Activated naive CD8-positive, alpha-beta T cell treated with anti-CD3 and anti-CD28 coated beads for 36 hours (primary cell): ENCODE data around the gene ZHX3. TPM values are rescaled to one million over a fixed set of nuclear protein-coding genes. Genes with fewer than 3 reads are reported as not detected.

Experiments used
- DNase-seq: peaks from one replicate; pipeline ENCODE4 v3.0.0; 2021
- H3K27ac Mint-ChIP-seq: one replicate; pipeline ENCODE4 v1.8.0; 2022; ENCODE audit warnings: mild to moderate bottlenecking, moderate library complexity, mixed read lengths
- H3K27me3 Mint-ChIP-seq: one replicate; pipeline ENCODE4 v1.8.0; 2022; ENCODE audit warnings: mild to moderate bottlenecking, mixed read lengths
- H3K36me3 Mint-ChIP-seq: one replicate; pipeline ENCODE4 v1.8.0; 2021; ENCODE audit warnings: mild to moderate bottlenecking, mixed read lengths
- H3K4me1 Mint-ChIP-seq: one replicate; pipeline ENCODE4 v1.8.0; 2021; ENCODE audit warnings: mixed read lengths
- H3K4me3 Mint-ChIP-seq: one replicate; pipeline ENCODE4 v1.8.0; 2022; ENCODE audit warnings: mild to moderate bottlenecking, moderate library complexity, mixed read lengths
- H3K9me3 Mint-ChIP-seq: one replicate; pipeline ENCODE4 v1.8.0; 2022; ENCODE audit warnings: mixed read lengths
- total RNA-seq, 2 experiments: library from RNA; stranded (reverse); gene quantifications; one replicate each; pipeline ENCODE4 v1.2.3, GENCODE V29; 2021

The ZHX3 gene
- total RNA-seq, 2 experiments from 2014 or later = 15.5 to 17.6 TPM

DNA sequence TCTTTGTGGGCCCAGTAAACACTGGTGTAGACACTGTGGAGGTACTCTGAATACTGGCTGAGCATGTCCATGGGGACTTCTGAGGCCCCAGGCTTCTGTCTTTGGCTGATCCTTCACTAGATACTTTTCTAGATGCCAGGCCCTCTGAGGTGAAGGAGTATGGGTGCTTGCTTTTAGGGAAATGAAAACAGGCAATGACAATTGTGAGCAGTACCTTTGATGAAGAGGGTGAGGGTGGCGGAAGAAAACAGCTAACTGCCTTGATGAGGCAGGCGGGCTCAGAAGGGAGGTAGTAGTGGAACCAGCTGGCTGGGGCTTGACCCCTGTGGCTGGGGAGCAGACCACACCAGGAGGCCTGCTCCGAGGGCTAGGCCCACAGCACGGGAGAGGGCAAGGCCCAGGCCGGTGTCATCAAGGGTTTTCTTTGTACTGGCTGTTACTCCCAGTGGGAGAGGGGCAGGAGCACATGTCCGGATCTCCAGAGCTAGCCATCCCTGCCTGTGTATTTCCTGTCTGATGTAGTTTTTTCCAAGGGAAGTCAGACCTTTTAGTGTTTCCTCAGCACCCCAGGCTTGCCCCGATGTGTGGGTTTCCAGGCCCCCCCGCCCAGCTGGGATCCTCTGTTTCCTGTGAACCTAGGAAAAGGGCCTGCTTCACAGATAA is 176.2 kb downstream of the ZHX3 start:
- peaks cover 64% of the 10 kb centered on the region for H3K36me3 Mint-ChIP-seq
- H3K27me3 Mint-ChIP-seq = no peaks in the 10 kb centered on the region
- no peaks in the 10 kb centered on the region for H3K9me3 Mint-ChIP-seq
- H3K4me1 Mint-ChIP-seq = peaks cover 69% of the 10 kb centered on the region
- peak overlapping the region; percentile 85 for H3K4me3 Mint-ChIP-seq
- H3K27ac Mint-ChIP-seq = peak overlapping the region; percentile 93
- no peak for DNase-seq

DNA sequence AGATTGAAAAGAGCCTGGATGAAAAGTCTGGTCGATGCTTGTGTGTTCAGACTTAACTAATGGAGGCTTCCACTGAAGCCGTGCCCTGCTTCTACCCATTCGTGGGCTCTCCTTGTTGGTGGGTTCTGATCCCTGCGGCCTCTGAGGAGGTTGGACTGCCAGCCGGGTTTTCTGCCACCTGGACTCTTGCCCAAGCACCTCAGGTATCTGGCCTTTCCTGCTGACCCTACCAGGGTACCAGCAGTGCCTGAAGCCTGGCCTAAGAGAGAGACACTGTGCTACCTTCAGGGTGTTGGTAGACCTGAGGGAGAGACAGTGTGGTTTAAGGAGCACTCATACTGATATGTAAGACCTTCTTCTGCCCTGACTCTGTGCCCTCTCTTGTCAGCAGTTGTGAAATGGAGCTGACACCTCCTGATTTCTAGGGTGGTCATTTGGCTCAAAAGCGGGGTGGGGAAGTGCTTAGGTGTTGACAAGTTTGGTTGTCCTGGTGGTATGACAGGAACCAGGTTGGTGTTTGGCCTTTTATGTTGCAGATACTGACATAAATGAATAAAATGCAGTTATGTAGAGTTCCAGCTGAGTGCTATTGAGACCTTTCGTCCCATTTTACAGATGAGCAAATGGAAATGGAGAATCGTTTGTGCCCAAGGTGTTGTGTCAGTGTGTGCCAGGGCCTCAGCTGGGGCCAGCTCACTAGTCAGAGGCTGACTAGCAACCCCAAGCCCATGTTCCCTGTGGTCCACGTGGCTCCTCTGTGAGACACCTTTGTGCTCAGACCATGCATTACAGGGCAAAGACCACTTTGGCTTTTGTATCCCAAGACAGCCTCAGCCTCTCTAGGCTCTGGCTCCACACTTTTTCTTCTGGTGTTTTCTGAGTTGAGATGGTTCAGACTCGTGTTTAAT is 177.1 kb downstream of the ZHX3 start:
- Mint-ChIP-seq H3K27me3 (no peaks in the 10 kb centered on the region), H3K27ac (peak overlapping the region; percentile 93), H3K9me3 (no peaks in the 10 kb centered on the region), H3K36me3 (peaks cover 60% of the 10 kb centered on the region), H3K4me1 (peaks cover 70% of the 10 kb centered on the region), H3K4me3 (peak overlapping the region; percentile 85)
- DNase-seq = no peak

DNA sequence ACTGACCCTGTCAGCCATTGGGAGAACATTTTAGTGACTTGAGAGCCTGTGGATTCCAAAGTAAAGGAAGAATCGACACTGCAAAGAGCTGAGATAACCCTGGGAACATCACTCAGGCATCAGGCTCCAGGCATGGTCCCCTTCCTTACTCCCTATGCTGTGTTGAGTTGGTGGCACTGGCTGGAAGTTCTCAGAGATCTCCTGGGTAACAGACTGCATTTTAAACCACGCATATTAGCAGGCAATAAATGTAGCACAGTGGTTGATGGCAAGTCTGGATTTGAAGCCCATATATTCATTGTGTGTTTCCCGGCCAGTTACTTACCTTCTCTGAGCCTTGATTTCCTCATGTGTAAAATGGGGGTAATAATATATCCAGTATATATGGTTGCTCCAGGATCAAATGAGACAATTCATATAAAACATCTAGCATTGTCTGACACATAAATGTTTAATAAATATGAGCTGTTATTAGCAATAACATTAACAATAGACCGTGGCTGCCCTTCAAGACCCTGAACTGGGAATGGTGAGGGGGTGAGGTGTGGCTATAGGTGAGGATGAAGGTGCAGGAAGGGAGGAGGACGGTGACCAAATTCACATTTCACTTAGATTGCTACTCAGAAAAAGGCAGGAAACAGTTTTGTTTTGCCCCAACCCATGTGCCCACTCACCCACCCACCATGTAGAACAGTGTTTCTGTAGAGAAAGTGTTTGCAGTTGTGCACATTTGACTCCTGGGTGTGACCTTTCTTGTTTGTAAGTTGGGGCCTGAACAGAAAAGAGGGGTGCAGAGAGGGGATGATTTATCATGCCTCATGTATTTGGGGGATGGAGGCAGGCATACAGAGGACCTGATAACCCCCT is 178.1 kb downstream of the ZHX3 start:
- peaks cover 70% of the 10 kb centered on the region for H3K4me1 Mint-ChIP-seq
- DNase-seq = no peak
- no peaks in the 10 kb centered on the region for H3K9me3 Mint-ChIP-seq
- H3K27ac Mint-ChIP-seq = peak overlapping the region; percentile 93
- H3K27me3 Mint-ChIP-seq = no peaks in the 10 kb centered on the region
- H3K36me3 Mint-ChIP-seq = peaks cover 51% of the 10 kb centered on the region
- peak overlapping the region; percentile 85 for H3K4me3 Mint-ChIP-seq

- Mint-ChIP-seq H3K27ac (peak overlapping the region; percentile 93), H3K4me3 (peak overlapping the region; percentile 85), H3K27me3 (no peaks in the 10 kb centered on the region), H3K4me1 (peaks cover 69% of the 10 kb centered on the region), H3K9me3 (no peaks in the 10 kb centered on the region), H3K36me3 (peaks cover 45% of the 10 kb centered on the region)
- DNase-seq = peak; percentile 48
Measured at GRCh38 chr20:41138475-41139226, 178.9 kb downstream of the ZHX3 start.

- Mint-ChIP-seq H3K27me3 (no peaks in the 10 kb centered on the region), H3K4me1 (peaks cover 64% of the 10 kb centered on the region), H3K4me3 (peak overlapping the region; percentile 85), H3K36me3 (peaks cover 40% of the 10 kb centered on the region), H3K27ac (peak overlapping the region; percentile 93), H3K9me3 (no peaks in the 10 kb centered on the region)
- peak; percentile 79 for DNase-seq
Measured at GRCh38 chr20:41137614-41138474, 179.7 kb downstream of the ZHX3 start.

DNA sequence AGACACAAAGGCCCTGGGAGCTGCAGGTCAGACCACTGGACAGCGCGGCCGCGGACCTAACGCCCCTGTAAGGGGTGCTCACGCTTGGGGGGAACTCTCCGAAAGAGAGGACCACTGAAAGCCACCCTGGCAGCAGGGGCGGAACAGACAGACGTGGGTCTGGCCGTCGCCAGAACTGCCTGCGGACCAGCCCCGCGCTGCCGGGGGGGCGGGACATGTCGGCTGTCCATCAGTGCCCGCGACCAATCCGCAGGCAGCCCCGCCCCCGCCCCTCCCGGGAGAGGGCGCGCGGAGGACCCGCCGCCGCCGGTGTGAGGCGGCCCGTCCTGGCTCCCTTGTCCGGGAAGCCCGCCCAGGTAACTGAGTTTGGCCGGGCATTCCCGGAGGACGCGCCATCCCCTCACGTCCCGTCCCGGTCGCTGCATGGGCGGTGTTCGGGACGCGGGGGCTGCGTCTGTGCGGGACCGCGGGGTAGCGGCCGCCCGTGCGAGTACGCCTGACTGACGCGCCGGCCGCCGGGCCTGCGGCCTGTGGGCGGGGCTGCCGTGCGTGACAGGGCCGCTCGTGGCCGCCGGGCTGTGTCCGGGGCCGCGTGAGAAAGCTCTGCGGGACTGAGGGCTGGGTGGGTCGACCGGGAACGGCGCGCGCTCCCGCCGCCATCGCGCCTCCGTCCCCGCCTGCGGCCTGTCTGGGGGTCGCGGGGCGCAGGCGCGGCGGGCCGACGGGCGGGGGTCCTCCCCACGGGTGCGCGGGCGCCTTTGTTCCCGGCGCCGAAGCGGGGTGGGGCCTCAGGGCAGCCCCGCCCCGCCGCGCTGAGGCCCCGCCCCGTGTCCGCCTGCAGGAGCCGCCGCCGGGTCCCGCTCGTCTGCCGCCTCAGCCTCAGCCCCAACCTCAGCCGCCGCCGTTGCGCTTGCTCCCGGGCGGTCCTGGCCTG is 180.6 kb downstream of the ZHX3 start, which contains the start of gene PLCG1:
TSS of gene PLCG1 (plus strand) at position 864 of the 934 bp plus-strand sequence. CDS start 99 bp downstream, outside the sequence.
- Mint-ChIP-seq H3K9me3 (no peaks in the 10 kb centered on the region), H3K4me1 (peaks cover 56% of the 10 kb centered on the region), H3K27ac (peak within 1 kb of the TSS; percentile 93), H3K36me3 (peaks cover 35% of the 10 kb centered on the region), H3K27me3 (no peaks in the 10 kb centered on the region), H3K4me3 (peak within 1 kb of the TSS; percentile 85)
- peak; percentile 89 for DNase-seq

DNA sequence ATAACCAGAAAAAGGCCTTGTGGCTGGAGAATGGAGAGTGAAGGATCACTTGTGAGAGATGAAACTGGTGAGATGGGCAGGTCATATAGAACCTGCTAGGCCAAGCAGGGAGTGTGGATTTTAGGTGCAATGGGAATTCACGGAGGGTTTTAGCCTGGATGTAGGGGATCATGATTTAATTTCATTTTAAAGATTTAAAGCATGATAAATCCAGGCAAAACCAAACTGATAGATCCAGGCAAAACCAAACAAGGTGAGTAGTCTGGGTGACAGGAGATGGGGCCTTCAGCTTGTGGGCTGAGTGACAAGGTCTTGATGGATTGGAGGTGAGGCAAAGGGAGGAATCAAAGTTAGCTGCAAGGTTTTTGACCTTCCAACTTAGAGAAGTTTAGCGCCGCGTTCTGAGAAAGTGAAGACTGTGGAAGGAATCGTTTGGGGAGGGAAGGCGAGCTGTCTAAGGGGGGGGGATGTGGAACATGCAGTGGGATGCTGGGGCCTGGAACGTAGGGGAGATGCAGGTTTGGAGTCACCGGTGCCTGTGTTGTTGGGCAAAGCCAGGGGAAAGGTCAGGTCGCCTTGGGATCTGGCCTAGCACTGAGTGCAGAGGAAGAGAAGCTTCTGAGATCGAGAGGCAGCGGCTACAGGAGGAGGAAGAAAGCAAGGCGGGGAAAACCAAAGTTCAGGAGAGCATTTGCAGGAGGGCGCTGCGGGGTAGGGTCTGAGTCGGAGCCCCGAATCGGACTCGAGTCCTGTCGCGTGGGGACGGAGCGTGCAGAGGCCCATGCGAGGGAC is 181.4 kb downstream of the ZHX3 start:
- Mint-ChIP-seq H3K4me3 (peak overlapping the region; percentile 75), H3K4me1 (peaks cover 54% of the 10 kb centered on the region), H3K27ac (peak overlapping the region; percentile 62), H3K9me3 (no peaks in the 10 kb centered on the region), H3K36me3 (peaks cover 29% of the 10 kb centered on the region), H3K27me3 (no peaks in the 10 kb centered on the region)
- no peak for DNase-seq

DNA sequence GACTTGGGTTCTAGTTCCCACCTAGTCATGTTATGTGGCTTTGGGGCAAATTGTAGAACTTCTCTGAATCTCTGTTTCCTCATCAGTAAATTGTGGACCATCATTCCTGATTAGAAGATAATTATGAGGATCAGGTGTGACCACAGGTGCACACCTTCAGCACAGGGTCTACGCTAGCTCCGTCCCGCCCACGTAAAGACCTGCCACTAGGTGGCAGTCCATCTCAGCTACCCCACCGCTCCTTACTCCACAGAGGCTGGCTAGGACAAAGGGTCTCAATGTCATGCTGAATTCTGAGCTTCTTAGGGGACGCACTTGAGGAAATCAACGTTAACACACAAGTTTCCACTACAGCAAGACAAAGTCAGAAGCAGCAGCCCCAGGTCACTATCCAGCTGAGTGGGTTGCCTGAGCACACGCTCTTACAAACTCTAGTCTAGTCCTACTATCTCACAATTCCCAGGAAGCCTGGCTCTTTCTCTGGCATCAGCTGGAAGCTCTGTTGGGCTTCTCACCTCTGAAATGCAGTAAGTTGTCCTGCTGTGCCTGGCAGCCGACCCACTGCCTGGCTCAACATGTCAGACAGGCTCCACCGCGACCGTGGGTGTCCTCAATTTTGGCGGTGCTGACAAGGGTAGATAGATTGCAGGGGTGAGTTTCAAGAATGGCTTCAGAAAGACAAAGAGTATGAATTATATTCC is 182.2 kb downstream of the ZHX3 start:
- Mint-ChIP-seq H3K4me1 (peaks cover 49% of the 10 kb centered on the region), H3K9me3 (no peaks in the 10 kb centered on the region), H3K36me3 (peaks cover 24% of the 10 kb centered on the region), H3K27me3 (no peaks in the 10 kb centered on the region), H3K27ac (no peak overlapping the region), H3K4me3 (no peak overlapping the region)
- DNase-seq = peak; percentile 63

DNA sequence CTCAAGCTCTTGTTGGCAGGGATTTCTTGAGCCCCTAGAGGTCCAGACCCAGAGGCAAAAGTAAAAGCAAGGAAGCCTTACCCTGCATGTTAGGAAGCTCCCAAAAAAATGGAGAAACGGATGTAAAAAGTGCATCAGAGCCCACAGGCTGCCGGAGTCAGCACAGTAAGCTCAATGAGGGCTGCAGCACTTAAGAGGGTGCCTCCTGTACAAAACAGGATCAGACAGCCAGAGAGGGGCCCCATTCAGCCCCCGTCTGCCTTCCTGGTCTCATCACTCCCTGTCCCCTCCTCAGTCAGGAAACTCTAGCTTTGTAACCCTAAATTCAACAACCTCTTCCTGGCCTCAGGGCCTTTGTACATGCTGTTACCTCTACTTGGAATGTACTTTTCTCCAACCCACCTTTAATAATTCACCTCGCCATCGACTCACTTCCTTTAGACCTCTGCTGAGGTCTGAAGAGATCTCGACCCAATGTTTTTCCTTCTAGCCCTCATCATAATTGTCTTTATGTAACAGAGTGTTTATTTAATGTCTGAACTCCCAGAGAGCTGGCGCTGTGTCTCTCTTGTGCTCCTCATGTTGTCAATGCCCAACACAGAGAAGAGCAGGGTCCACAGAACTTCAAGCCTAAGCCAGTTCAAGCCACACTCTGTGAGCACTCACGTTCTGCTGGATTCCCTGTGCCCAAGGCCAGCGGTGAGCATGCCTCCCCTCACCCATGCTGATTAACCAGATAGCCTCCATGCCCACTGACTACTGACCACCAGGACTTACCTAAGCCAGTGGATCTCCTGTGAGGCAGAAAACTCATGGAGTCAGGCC is 183.0 kb downstream of the ZHX3 start:
- no peaks in the 10 kb centered on the region for H3K9me3 Mint-ChIP-seq
- H3K4me3 Mint-ChIP-seq = no peak overlapping the region
- H3K27ac Mint-ChIP-seq = peak overlapping the region; percentile 40

DNA sequence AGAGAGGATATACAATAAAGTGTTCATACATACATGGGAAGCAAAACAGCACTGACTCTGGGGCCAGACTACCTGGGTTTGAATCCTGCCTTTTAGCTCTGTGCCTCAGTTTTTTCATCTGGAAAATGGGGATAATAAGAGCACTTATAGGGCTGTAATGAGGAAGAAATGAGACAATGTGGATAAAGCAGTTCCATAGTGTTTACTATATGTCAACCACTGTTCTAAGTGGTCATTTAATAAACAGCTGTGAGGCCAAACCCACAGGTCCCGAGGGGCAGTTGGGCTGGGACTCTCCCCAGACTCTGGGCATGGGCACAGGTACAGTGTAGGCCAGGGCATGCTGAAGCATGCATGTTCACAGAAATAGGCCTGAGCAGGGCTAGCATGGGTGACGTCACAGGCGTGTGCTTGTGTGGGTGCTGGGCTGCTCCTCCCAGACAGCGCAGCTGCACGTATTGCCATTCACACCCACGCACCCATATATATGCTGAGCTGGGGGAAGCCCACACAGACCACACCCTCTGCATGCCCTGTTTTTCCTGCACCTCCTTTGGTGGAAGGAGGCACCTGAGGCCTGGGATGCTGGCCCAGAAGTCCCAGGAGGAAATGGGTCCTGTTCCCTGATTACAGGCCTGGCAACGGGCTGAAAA is 183.7 kb downstream of the ZHX3 start:
- peak; percentile 65 for DNase-seq
- peaks cover 38% of the 10 kb centered on the region for H3K4me1 Mint-ChIP-seq
- no peaks in the 10 kb centered on the region for H3K9me3 Mint-ChIP-seq
- H3K36me3 Mint-ChIP-seq = peaks cover 13% of the 10 kb centered on the region
- H3K4me3 Mint-ChIP-seq = no peak overlapping the region
- peak overlapping the region; percentile 21 for H3K27ac Mint-ChIP-seq
- no peaks in the 10 kb centered on the region for H3K27me3 Mint-ChIP-seq

More for the DNA sequence above, 183.0 kb downstream of the ZHX3 start:
- DNase-seq = no peak
- Mint-ChIP-seq H3K4me1 (peaks cover 41% of the 10 kb centered on the region), H3K36me3 (peaks cover 18% of the 10 kb centered on the region), H3K27me3 (no peaks in the 10 kb centered on the region)
